Skeletal muscle tissue (tissue), 4 donors: Measurements from ENCODE around the gene SLC12A7. TPM values are rescaled to one million over a fixed set of nuclear protein-coding genes. Genes with fewer than 3 reads are reported as not detected.
"Not testable (repeated sequence)": the region's sequence is repeated elsewhere in the genome, so short reads cannot be mapped to it uniquely, and the experiment has no call there.

Experiments used
- H3K27ac ChIP-seq: one replicate; pipeline ENCODE4 v1.7.0; 2013; ENCODE audit warnings: mild to moderate bottlenecking, low read depth, low read length, inconsistent platforms
- H3K27me3 ChIP-seq, 3 donors: one replicate each; pipeline ENCODE4 v1.7.0; 2013; ENCODE audit warnings: low read length in 3 of 3; ENCODE audit not compliant: control insufficient read depth in 3 of 3, insufficient read depth in 3 of 3
- H3K36me3 ChIP-seq, 3 donors: one replicate each; pipeline ENCODE4 v1.7.0; 2013; ENCODE audit warnings: low read length in 3 of 3; ENCODE audit not compliant: control insufficient read depth in 3 of 3, insufficient read depth in 3 of 3
- H3K4me1 ChIP-seq, 3 donors: one replicate each; pipeline ENCODE4 v1.7.0; 2013; ENCODE audit warnings: low read length in 3 of 3, mild to moderate bottlenecking in 3 of 3; ENCODE audit not compliant: control insufficient read depth in 3 of 3, insufficient read depth in 3 of 3
- H3K4me3 ChIP-seq, 3 donors: one replicate each; pipeline ENCODE4 v1.7.0; 2013; ENCODE audit warnings: low read length in 3 of 3
- H3K9ac ChIP-seq, 3 donors: one replicate each; pipeline ENCODE4 v1.7.0; 2013; ENCODE audit warnings: low read length in 3 of 3, mild to moderate bottlenecking in 3 of 3, moderate library complexity in 2 of 3, low read depth in 1 of 3
- H3K9me3 ChIP-seq, 3 donors: one replicate each; pipeline ENCODE4 v1.7.0; 2013; ENCODE audit warnings: low read length in 3 of 3; ENCODE audit not compliant: control insufficient read depth in 3 of 3
- total RNA-seq: library from RNA; depleted of rRNA; stranded (reverse); fragments of >200 nt; gene quantifications from one replicate; pipeline ENCODE4 v1.2.3, GENCODE V29; 2014
- donor health status: Osteomylitis.

SLC12A7 gene
- total RNA-seq, 1 donor from 2014 or later, result 5.7 TPM

DNA sequence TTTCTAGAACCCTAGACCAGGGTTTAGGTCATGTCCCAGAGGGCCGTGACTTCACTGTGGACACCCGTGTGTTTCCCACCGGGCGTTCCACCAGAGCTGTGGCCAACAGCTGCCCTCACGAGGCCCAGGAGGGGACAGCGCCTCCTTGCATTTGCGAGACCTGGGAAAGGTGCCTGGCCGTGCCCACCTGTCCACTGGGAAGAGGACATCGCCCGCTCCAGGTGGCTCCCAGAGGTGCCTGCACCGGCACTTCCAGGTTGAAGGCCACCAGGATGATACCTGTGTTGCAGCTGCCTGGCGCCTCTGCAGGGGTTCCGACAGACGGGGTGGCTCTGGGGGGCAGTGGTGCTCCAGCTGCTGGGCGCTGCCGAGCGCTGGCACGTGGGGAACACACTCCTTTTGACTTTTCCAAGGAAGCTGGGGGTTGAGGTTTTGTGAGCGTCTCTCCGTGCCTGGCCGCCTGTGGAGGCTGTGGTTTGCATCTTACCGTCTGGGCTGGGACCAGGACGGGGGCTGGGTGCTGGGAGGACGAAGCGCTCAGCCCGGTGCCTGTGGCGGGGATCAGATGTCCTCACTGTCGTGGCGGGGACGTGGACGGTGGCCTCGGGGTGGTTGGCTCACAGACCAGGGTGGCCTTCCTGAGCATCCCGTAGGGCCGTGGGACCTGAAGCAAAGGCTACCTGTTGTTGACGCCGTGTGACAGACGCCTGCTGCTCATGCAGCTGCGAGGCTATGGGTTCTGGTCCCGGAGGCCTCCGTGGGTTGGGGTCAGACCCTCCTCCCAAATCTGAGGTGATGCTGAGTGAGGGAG, 84.0 kb downstream of the SLC12A7 start:
- Histone ChIP-seq H3K36me3 (no peaks in the 10 kb centered on the region), H3K27me3 (peaks cover 30 to 57% (median 57%) of the 10 kb centered on the region in 3 donors), H3K4me3 (no peak overlapping the region), H3K4me1 (no peaks in the 10 kb centered on the region), H3K9me3 (no peaks in the 10 kb centered on the region), H3K9ac (no peak overlapping the region), H3K27ac (no peak overlapping the region)

DNA sequence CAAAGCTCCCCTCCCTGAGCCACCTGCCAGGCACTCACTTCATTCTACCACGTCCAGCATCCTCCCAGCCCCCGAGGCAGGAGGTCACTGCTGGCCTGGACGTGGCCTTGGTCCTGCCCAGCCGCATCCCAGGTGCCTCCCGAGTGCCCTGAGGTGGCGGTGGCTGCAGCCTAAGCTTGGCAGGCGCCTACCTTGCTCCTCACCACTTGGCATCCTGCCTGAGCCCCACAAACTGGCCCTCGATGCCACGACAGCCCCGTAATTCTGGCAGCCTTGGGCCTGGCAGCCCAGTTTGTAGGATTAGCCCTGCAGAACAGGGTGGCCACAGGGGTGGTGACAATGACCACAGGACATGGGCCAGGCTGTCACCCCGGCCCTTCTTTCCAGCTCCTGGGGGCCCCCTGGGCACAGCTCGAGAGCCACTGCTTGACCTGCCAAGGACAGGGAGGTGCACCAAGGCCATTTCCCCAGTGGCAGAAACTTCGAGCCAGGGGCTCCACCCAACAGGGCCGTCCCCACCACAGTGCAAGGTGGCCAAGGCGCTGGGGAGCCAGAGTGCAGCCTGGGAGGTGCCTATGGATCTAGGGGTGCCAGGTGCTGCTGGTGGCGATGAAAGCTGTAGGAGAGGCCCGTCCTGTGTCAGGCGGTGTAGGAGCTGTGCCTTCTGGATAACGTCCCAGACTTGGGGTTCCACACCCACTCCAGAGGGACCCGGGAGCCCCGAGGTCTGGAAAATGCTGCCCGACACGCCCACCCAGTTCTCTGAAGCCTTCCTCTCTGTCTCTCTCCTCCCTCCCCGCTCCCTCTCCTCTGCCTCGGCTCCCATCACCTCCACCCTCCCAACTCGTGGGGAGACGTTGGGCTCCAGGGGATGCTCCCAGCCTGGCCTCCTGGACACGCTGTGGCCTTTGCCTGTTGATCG, 84.9 kb downstream of the SLC12A7 start:
- no peaks in the 10 kb centered on the region for H3K36me3 ChIP-seq
- H3K9ac ChIP-seq, result no peak overlapping the region
- H3K27me3 ChIP-seq, result peaks cover 22 to 49% (median 48%) of the 10 kb centered on the region in 3 donors
- no peaks in the 10 kb centered on the region for H3K4me1 ChIP-seq
- H3K9me3 ChIP-seq, result no peaks in the 10 kb centered on the region
- no peak overlapping the region for H3K4me3 ChIP-seq
- no peak overlapping the region for H3K27ac ChIP-seq

DNA sequence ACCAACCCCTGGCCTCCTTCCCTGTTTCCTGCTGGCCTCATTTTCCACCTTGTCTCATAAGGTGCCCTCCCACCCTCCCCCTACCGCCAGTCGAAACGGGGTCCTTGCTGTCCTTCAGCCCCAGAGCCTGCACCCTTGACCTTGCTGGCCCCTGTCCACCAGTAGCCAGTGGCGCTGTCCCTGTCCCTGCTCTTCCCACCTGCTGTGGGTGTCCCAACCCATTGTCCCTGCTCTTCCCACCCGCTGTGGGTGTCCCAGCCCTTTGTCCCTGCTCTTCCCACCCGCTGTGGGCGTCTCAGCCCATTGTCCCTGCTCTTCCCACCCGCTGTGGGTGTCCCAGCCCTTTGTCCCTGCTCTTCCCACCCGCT, 89.9 kb downstream of the SLC12A7 start:
- H3K4me1 ChIP-seq, H3K9ac ChIP-seq, H3K36me3 ChIP-seq, H3K4me3 ChIP-seq, H3K9me3 ChIP-seq, H3K27ac ChIP-seq: not testable (repeated sequence)
- H3K27me3 ChIP-seq, result peaks cover 3 to 11% (median 6%) of the 10 kb centered on the region in 3 donors

DNA sequence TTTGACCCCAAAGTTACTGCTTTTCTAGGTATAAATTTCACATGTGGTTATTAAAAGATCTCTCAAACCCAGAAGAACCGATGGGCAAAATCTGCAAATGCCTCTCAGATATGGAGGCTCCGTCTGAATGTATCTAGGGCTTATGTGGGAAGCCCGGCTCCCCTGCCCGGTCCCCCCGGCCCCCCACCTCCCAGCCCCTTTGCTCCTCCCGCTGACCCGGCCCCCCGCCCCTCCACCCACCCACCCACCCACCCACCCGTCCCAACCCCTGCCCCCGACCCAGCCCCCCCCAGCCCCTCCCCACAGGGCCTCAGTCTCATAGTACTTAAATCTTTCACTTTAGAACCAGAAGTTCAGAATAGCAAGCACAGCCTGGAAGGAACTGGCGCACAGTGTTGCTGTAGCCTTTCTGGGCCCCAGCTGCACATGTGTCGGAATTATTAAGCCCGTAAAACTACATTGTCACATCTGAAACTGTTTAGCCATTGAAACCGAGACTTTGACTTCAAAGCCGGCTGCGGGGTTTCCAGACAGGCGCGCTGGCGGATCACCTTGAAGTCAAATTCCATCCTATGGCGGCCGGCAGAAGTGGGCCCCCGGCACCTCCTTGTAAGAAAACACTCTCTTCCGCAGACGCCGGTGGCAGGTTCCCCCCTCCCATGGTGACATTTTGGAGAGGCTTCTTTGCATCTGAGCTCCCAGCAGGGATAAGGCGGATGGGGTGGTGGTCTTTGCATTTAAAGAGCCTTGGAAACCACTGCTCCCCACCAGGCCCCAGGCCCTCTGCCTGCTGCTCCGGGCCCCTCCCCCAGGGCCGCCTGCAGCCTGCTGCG, 90.5 kb downstream of the SLC12A7 start:
- no peaks in the 10 kb centered on the region for H3K9me3 ChIP-seq
- H3K9ac ChIP-seq, result no peak overlapping the region
- no peak overlapping the region for H3K27ac ChIP-seq
- no peaks in the 10 kb centered on the region for H3K4me1 ChIP-seq
- peaks cover 0 to 10% (median 9%) of the 10 kb centered on the region in 3 donors for H3K27me3 ChIP-seq
- no peaks in the 10 kb centered on the region for H3K36me3 ChIP-seq
- H3K4me3 ChIP-seq, result no peak overlapping the region

DNA sequence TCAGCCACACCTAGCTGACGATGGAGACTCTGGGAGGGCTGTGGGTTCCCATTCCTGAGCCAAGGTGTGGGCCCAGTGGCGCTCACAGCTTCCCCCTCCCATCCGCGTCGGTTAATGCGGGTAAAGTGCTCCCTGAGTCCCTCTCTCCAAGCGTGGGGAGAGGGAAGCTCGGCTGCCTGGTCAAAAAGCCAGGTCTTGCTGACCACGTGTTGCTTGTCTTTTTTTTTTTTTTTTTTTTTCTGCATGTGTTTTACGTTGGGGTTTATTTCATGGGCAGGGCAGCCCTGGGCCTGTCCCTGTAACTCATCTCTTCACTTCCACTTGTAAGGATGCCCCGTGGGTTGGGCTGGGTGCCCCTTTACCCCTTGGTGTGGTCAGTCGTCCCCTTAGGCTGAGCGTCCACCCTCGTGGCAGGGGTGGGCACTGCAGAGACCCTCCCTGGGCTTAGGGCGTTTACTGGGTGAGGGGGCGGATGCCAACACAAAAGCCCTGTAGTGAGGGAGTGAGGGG, 91.4 kb downstream of the SLC12A7 start:
- Histone ChIP-seq H3K27ac (no peak overlapping the region), H3K4me1 (no peaks in the 10 kb centered on the region), H3K9ac (no peak overlapping the region), H3K36me3 (no peaks in the 10 kb centered on the region), H3K27me3 (peaks cover 7 to 18% (median 16%) of the 10 kb centered on the region in 3 donors), H3K4me3 (no peak overlapping the region), H3K9me3 (no peaks in the 10 kb centered on the region)

DNA sequence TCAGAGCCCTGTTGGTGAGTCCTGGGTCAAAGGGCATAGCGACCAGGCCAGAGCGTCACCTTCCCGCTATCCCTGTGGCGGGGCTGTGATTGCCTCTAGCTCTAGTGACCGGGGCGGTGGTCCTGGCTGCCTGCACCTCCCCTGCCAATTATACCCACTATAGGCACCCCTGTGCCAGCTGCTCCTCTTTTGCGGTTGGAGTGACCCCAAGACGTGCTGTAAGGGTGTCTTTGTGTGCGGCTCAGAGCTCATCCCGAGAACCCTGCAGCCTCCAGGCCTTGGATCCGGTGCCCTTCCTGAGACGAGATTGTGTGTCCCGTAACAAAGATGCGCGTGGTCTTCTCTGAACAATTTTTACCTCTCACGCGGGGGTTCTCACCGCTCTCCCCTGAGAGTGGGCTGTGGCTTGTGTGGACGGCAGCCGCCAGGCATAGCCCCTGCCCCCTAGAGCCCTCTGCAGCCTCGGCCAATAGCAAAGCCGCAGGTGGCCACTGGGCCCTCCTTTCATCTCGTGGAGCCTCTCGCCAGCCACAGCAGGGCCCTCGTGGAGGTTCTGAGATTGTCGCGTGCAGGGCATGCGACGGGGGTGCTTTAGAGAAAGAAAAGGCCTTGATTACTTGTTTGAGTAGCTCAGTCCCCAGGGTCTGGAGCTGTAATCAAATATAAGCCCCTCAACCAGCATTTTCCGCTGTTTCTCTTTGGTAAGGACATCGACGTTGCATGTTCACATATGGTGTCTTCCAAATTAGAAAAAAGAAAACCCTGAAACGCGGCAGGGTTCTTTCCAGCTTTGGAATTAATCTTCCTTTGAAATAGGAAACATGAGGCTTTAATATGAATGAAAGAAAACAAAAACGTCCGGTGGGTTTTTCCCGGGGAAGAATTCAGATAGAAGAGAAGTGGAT, 92.6 kb downstream of the SLC12A7 start:
- H3K9me3 ChIP-seq, result no peaks in the 10 kb centered on the region
- H3K9ac ChIP-seq, result no peak overlapping the region
- H3K4me1 ChIP-seq, result no peaks in the 10 kb centered on the region
- no peaks in the 10 kb centered on the region for H3K36me3 ChIP-seq
- no peak overlapping the region for H3K27ac ChIP-seq
- H3K27me3 ChIP-seq, result peaks cover 9 to 25% (median 25%) of the 10 kb centered on the region in 3 donors
- no peak overlapping the region for H3K4me3 ChIP-seq

DNA sequence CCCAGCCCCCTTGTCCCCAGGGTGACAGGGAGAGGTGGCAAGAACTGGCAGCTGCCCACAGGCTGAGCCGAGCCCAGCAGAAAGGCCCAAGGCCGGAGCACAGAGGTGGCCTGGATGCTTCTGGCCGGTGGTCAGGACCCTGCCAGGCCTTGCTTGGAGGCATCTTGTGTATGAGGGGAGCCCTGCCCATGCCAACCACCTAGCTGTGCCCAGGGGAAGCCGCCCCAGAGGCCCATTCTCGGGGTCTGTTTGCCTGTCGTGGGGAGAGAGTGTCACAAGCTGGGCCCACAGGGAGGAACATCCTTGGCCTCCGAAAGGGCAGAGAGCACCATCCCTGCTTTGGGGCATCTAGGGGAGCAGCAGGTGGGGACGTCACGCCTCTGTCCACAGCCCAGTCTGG, 93.3 kb downstream of the SLC12A7 start:
- Histone ChIP-seq H3K9ac (no peak overlapping the region), H3K4me1 (no peaks in the 10 kb centered on the region), H3K4me3 (no peak overlapping the region), H3K36me3 (no peaks in the 10 kb centered on the region), H3K9me3 (no peaks in the 10 kb centered on the region), H3K27me3 (peaks cover 10 to 28% (median 27%) of the 10 kb centered on the region in 3 donors), H3K27ac (no peak overlapping the region)

DNA sequence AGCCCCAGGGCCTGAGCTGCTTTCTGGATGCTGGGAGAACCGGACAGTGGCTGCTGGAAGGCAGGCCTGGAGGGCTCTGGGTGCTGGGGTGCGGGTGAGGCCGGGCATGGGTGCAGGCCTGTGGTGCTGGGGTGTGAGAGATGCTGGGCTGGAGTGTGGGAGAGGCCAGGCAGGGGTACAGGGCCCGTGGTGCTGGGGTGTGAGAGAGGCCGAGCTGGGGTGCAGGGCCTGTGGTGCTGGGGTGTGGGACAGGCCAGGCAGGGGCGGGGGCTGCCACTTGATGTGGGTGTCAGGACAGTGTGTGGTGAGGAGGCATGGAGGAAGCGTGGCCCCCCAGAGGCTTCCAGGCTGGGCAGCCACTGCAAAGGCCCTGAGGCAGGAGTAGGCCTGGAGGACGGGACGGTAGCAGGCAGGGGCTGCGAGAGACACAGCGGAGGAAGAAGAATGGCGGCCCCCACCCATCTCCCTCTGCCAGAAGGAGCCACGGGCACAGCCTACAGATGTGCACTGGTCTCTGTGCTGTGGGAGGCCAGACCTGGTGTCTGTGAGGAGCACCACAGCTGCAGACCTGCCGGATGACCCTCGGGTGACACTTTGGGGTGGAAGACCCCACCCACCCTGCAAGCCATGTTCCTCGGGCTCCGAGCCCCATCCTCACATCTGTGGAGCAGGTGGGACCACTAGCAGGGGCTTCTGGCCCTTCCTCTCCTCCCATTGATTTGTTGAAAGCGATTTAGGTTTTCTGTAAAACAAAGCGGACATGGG, 94.0 kb downstream of the SLC12A7 start:
- Histone ChIP-seq H3K27me3 (peaks cover 13 to 31% (median 30%) of the 10 kb centered on the region in 3 donors), H3K36me3 (no peaks in the 10 kb centered on the region), H3K9me3 (no peaks in the 10 kb centered on the region), H3K4me1 (no peaks in the 10 kb centered on the region), H3K9ac (no peak overlapping the region), H3K27ac (no peak overlapping the region), H3K4me3 (no peak overlapping the region)
